Fibroblast of the aortic adventitia (primary cell): ENCODE measurements around the gene GORASP1. TPM values are rescaled to one million over a fixed set of nuclear protein-coding genes. Genes with fewer than 3 reads are reported as not detected.

ENCODE experiments used
- DNase-seq: peaks from one replicate; pipeline ENCODE4 v3.0.0-alpha.2; 2010; ENCODE audit warnings: low read depth
- H3K4me3 ChIP-seq: 2 replicates; pipeline ENCODE4 v1.5.1; 2011; ENCODE audit warnings: low read depth, mild to moderate bottlenecking, control low read depth, low read length, moderate library complexity
- total RNA-seq: library from RNA; depleted of rRNA; stranded (reverse); fragments of >200 nt; gene quantifications from 2 replicates; pipeline ENCODE4 v1.2.3, GENCODE V29; 2012; ENCODE audit warnings: low replicate concordance
- TF ChIP-seq, protein P1 (sequence below): IDR thresholded peaks from 2 replicates; pipeline ENCODE4 v1.5.1; 2011; ENCODE audit warnings: mild to moderate bottlenecking, low read length, control low read depth, inconsistent platforms; ENCODE audit not compliant: insufficient read depth

GORASP1 gene
- total RNA-seq: 24.0 and 29.7 TPM in 2 replicates

DNA sequence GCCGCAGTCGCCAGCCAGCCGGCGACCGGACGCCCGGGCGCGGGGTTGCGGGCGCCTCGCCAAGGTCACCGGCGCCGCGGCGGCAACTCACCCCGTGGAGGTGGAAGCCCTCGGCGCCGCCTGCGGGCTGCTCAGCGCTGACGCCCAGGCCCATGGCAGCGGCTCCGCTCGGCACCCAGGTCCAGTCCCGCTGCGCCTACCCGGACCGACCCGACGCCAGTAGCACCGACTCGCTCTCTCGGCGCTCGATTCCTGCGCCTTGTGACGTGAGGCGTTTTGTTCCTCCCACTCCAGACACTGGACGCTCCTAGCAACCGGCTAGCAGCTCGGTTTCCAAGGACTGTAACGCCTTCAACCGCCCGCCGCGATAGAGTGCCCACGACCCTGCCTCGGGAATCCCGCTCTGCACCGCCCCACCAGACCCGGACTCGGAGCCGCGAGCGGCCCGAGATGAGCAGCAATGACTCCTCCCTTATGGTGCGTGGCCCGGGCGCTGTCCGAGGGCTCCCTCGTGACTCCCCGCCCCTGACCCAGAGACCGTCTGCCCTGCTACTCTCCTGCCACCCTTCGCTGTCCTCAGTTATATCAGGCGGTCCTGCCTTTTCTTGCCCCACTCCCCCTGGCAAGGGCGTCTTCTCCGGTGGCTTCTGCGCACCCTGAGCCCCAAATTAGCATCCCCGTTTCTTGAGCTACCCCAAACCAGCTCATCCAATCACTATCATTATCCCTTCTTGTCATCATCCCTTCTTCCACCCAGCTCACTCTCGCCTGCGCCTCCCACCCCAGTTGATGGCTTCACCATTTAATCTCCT, at the start of gene GORASP1, which contains the start of gene TTC21A:
GORASP1 (minus strand) TSS at position 240 of the 812 bp plus-strand sequence; CDS start at position 154, 86 bp downstream.
TTC21A (plus strand) TSS at position 293 of the 812 bp plus-strand sequence; CDS start at position 451, 158 bp downstream.
- TF ChIP-seq, protein P1, sequence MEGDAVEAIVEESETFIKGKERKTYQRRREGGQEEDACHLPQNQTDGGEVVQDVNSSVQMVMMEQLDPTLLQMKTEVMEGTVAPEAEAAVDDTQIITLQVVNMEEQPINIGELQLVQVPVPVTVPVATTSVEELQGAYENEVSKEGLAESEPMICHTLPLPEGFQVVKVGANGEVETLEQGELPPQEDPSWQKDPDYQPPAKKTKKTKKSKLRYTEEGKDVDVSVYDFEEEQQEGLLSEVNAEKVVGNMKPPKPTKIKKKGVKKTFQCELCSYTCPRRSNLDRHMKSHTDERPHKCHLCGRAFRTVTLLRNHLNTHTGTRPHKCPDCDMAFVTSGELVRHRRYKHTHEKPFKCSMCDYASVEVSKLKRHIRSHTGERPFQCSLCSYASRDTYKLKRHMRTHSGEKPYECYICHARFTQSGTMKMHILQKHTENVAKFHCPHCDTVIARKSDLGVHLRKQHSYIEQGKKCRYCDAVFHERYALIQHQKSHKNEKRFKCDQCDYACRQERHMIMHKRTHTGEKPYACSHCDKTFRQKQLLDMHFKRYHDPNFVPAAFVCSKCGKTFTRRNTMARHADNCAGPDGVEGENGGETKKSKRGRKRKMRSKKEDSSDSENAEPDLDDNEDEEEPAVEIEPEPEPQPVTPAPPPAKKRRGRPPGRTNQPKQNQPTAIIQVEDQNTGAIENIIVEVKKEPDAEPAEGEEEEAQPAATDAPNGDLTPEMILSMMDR: no peak
- peak within 1 kb of the TSS; percentile 93 for H3K4me3 ChIP-seq
- DNase-seq: peak; percentile 85

DNA sequence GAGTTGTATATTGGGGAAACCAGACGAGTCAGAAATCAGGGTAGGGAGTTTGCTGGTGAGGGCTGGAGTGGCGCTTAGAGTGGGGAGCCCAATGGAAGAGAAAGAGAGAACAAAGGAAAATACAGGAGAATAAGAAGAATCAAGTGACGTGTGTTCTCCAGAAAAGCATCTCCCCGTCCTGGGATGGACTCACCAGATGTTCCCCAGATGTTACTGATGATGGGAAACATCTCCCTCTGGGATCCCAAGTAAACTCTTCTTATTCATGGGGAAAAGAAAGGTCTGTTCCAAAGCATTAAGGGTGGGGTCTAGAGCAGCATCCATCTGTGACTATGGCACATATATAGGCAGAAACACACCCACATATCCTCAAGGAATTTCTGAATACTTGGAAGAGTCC, 49.0 kb upstream of the GORASP1 start:
- DNase-seq: no peak
- TF ChIP-seq, protein P1: no peak
- no peak overlapping the region for H3K4me3 ChIP-seq

DNA sequence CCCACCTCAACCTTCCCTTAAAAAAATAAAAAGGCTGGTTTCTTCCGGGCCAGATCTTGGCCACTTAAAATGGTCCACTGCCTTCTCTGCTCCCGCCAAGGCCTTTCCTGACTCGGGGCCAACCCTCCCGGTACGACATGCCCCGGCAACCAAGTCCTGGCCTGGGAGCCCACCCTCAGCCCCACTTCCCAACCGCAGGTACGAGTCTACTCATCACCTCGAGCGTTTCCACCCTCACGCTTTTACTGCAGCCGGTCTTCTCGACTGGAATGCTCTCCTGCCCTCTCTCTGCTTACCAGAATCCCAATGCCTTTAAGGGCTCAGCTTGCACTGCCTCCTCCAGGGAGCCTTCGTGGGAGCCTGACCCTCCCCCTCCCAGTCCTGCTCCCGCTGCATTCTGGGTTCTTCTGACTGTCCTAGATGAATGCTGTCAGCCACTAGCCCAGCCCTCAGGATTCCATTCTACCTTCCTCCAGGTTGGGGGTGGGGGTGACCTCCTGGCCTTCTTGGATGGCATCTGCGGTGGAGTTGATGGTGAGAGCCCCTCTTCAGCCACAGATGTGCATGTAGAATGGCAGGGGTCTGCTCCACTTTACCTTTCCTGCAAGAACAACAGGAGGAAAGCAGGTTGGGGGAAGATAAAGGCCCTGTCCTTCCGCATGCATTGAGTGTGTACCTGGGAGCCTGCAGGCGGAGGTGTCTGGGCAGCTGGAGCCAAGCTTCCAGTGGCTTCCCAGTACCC, 47.0 kb upstream of the GORASP1 start:
- H3K4me3 ChIP-seq: no peak overlapping the region
- TF ChIP-seq, protein P1: no peak
- DNase-seq: no peak

DNA sequence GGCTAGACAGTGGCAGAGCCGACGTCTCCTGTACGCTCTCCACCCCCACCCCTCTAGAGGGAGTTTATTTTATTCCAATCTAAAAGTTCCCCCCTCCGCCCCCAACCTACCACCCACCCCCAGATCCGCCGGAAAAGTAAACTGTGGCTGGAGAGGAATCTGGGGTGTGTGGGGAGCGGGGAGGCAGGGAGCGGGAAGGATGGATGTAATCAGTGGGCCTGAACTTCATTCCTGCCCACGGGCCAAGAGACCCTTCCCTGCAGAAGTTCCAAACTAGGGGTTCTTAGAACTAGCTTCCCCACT, 46.5 kb upstream of the GORASP1 start:
- peak overlapping the region; percentile 55 for H3K4me3 ChIP-seq
- no peak for DNase-seq
- TF ChIP-seq, protein P1: no peak

DNA sequence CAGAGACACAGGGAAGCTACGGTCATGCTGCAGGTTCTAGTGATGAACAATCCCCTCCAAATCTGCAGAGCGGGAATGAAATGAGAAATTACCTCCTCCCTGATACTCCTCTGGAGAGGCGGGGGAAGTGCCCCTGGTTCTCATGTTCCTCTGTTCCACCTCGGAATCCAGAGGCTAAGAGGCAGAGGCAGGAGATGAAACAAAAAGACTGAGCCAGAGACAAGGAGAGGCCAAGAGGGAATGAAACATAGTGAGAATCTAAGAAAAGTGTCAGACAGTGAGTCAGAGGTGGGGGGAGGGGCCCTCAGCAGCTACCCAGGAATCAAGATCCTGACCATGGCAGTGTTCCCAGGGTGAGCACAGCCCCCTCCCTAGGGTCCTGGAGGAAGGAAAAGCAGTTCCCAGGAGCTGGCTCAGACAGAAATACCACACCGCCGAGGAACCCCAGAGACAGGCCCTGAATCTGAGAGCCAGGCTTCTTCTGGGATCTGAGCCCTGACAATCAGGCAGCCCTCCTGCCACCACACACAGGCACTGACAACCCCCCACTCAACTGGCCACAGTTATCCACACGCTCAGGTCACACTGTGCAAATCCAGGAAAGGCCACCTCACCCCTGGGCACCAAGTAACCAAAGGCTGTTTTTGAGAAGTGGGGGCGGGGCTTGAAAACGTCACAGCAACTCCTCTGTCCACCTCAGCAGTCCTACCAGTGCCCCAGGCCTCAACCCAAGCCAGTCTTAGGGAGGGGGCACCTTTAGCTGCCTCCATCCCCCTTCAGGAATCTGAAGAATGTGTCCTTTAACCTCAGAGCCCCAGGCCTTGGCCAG, 43.6 kb upstream of the GORASP1 start:
- DNase-seq: peak; percentile 98
- TF ChIP-seq, protein P1: no peak

DNA sequence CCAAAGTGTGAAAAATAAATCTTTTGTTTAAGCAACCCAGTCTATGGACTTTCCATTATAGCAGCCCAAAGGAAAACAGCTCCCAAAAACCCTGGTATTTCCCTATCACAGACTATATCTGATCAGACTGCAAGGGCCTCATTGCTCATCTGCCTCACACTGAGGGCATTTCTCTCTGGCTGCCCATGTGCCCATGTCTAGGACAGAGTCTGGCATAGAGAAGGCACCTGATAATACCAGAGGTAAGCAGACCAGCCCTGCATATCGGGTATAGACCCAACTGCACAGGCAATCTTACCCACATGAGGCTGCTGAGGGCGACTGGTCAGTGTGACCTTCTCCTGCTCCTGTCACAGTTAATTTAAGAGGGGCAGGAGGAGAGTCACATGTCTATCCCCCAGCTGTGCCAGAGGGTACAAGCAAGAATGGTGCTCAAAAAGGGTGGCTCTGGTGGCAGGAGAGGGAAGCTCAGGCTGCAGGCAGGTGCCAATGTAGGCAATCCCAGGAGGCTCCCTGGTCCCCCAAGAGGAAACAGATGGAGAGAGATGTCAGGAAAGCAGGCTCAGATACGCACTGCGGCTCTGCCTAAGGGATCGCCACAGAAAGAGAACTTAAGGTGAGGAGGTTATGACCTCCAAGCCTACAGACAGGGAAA, 42.8 kb upstream of the GORASP1 start:
- H3K4me3 ChIP-seq: peak overlapping the region; percentile 44
- TF ChIP-seq, protein P1: peak; percentile 35
- DNase-seq: no peak

More for the DNA sequence above, 43.6 kb upstream of the GORASP1 start:
- H3K4me3 ChIP-seq: peak overlapping the region; percentile 86
